ENCODE measurements around the gene CHST12. TPM values are rescaled to one million over a fixed set of nuclear protein-coding genes. Genes with fewer than 3 reads are reported as not detected.

CHST12 gene
- polyA plus RNA-seq, 1 donor from 2014 or later, result 6.4 TPM

- H3K4me3 ChIP-seq (ENCODE audit: low read length), result no peak overlapping the region
- no peaks in the 10 kb centered on the region for H4K20me1 ChIP-seq (ENCODE audit: insufficient read depth)
- H3K27ac ChIP-seq (ENCODE audit: low read length), result no peak overlapping the region
- H3K36me3 ChIP-seq (ENCODE audit: insufficient read depth, low read length), result no peaks in the 10 kb centered on the region
- H3K9me2 ChIP-seq (ENCODE audit: insufficient read depth, low read length), result no peaks in the 10 kb centered on the region
- H3F3A ChIP-seq (ENCODE audit: insufficient read depth, low read length, poor library complexity, severe bottlenecking), result no peaks in the 10 kb centered on the region
- no peak overlapping the region for H3K4me2 ChIP-seq (ENCODE audit: low read length)
- no peaks in the 10 kb centered on the region for H3K9me3 ChIP-seq (ENCODE audit: low read length)
- TF ChIP-seq EZH2 (IDR thresholded peaks at IDR 0.05; ENCODE audit: borderline replicate concordance, insufficient read depth, low read length, poor library complexity, severe bottlenecking), result no peak
- TF ChIP-seq CTCF (IDR thresholded peaks at IDR 0.05; ENCODE audit: poor library complexity, severe bottlenecking), result no peak
- no peak for TF ChIP-seq TAF1 (IDR thresholded peaks at IDR 0.05; ENCODE audit: low read depth)
- no peak for TF ChIP-seq SMC3 (conservative IDR thresholded peaks at IDR 0.05; ENCODE audit: poor library complexity)
- TF ChIP-seq, protein P1, sequence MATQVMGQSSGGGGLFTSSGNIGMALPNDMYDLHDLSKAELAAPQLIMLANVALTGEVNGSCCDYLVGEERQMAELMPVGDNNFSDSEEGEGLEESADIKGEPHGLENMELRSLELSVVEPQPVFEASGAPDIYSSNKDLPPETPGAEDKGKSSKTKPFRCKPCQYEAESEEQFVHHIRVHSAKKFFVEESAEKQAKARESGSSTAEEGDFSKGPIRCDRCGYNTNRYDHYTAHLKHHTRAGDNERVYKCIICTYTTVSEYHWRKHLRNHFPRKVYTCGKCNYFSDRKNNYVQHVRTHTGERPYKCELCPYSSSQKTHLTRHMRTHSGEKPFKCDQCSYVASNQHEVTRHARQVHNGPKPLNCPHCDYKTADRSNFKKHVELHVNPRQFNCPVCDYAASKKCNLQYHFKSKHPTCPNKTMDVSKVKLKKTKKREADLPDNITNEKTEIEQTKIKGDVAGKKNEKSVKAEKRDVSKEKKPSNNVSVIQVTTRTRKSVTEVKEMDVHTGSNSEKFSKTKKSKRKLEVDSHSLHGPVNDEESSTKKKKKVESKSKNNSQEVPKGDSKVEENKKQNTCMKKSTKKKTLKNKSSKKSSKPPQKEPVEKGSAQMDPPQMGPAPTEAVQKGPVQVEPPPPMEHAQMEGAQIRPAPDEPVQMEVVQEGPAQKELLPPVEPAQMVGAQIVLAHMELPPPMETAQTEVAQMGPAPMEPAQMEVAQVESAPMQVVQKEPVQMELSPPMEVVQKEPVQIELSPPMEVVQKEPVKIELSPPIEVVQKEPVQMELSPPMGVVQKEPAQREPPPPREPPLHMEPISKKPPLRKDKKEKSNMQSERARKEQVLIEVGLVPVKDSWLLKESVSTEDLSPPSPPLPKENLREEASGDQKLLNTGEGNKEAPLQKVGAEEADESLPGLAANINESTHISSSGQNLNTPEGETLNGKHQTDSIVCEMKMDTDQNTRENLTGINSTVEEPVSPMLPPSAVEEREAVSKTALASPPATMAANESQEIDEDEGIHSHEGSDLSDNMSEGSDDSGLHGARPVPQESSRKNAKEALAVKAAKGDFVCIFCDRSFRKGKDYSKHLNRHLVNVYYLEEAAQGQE (IDR thresholded peaks at IDR 0.05; ENCODE audit: borderline replicate concordance), result no peak
- TF ChIP-seq RAD21 (conservative IDR thresholded peaks at IDR 0.05), result no peak
- TF ChIP-seq POLR2AphosphoS5 (IDR thresholded peaks at IDR 0.05), result no peak
- H3K9ac ChIP-seq (ENCODE audit: low read length), result no peak overlapping the region
- no peak overlapping the region for H2AFZ ChIP-seq (ENCODE audit: low read depth, low read length)
- no peaks in the 10 kb centered on the region for H3K27me3 ChIP-seq (ENCODE audit: insufficient read depth, low read depth, low read length)
- H3K79me2 ChIP-seq (replicated peaks; ENCODE audit: insufficient read depth, low read length), result no peaks in the 10 kb centered on the region
Measured at GRCh38 chr7:2488272-2488645, 84.8 kb downstream of the CHST12 start.

GRCh38 chr7:2488681-2489080 is 85.3 kb downstream of the CHST12 start:
- no peak overlapping the region for H2AFZ ChIP-seq (ENCODE audit: low read depth, low read length)
- H3K9me3 ChIP-seq (ENCODE audit: low read length), result no peaks in the 10 kb centered on the region
- no peaks in the 10 kb centered on the region for H3K27me3 ChIP-seq (ENCODE audit: insufficient read depth, low read depth, low read length)
- H3K4me2 ChIP-seq (ENCODE audit: low read length), result no peak overlapping the region
- no peaks in the 10 kb centered on the region for H3K79me2 ChIP-seq (replicated peaks; ENCODE audit: insufficient read depth, low read length)
- H4K20me1 ChIP-seq (ENCODE audit: insufficient read depth), result no peaks in the 10 kb centered on the region
- H3K9me2 ChIP-seq (ENCODE audit: insufficient read depth, low read length), result no peaks in the 10 kb centered on the region
- TF ChIP-seq TAF1 (IDR thresholded peaks at IDR 0.05; ENCODE audit: low read depth) (no peak), SMC3 (conservative IDR thresholded peaks at IDR 0.05; ENCODE audit: poor library complexity) (no peak), EP300 (conservative IDR thresholded peaks at IDR 0.05; ENCODE audit: poor library complexity, severe bottlenecking) (no peak), CTCF (IDR thresholded peaks at IDR 0.05; ENCODE audit: poor library complexity, severe bottlenecking) (no peak), POLR2AphosphoS5 (IDR thresholded peaks at IDR 0.05) (no peak), EZH2 (IDR thresholded peaks at IDR 0.05; ENCODE audit: borderline replicate concordance, insufficient read depth, low read length, poor library complexity, severe bottlenecking) (no peak), RAD21 (conservative IDR thresholded peaks at IDR 0.05) (no peak), MXI1 (conservative IDR thresholded peaks at IDR 0.05; ENCODE audit: poor library complexity, severe bottlenecking) (no peak)
- TF ChIP-seq, protein P1 (IDR thresholded peaks at IDR 0.05; ENCODE audit: borderline replicate concordance), result no peak
- H3F3A ChIP-seq (ENCODE audit: insufficient read depth, low read length, poor library complexity, severe bottlenecking), result no peaks in the 10 kb centered on the region
- H3K9ac ChIP-seq (ENCODE audit: low read length), result no peak overlapping the region
- H3K36me3 ChIP-seq (ENCODE audit: insufficient read depth, low read length), result no peaks in the 10 kb centered on the region
- no peak overlapping the region for H3K4me3 ChIP-seq (ENCODE audit: low read length)
- no peak overlapping the region for H3K27ac ChIP-seq (ENCODE audit: low read length)

Data from neural cell (in vitro differentiated cells).